HepG2 (cell line): ENCODE measurements around the gene TMC8. TPM values are rescaled to one million over a fixed set of nuclear protein-coding genes. Genes with fewer than 3 reads are reported as not detected.

Experiments used
- ARNT2 ChIP-seq: sonication (generic); formaldehyde crosslinking; IDR thresholded peaks from 2 replicates; pipeline ENCODE4 v1.8.0; 2022; ENCODE audit warnings: mild to moderate bottlenecking, low read depth, missing genetic modification reagents, moderate library complexity
- FOXA1 ChIP-seq, 2 experiments: fragments of 450-650 bp in 1 of 2; sonication (generic) in 1 of 2; formaldehyde crosslinking in 1 of 2; IDR thresholded peaks; 2 replicates each; pipeline versions ENCODE4 v1.4.0 to v1.6.1; 2016 to 2020; ENCODE audit warnings: missing genetic modification reagents in 1 of 2
- HNF4A ChIP-seq: sonication (generic); formaldehyde crosslinking; IDR thresholded peaks from 2 replicates; pipeline ENCODE4 v1.4.0; 2020; ENCODE audit warnings: missing genetic modification reagents
- HNF4G ChIP-seq, 2 experiments: sonication (generic) in 1 of 2; formaldehyde crosslinking in 1 of 2; IDR thresholded peaks; 2 replicates each; pipeline versions ENCODE4 v1.4.0 to v1.6.1; 2011 to 2020; ENCODE audit warnings: borderline replicate concordance in 2 of 2, low read depth in 2 of 2, mild to moderate bottlenecking in 2 of 2, low read length in 1 of 2, missing genetic modification reagents in 1 of 2, moderate library complexity in 1 of 2
- MXI1 ChIP-seq: IDR thresholded peaks from 3 replicates; pipeline ENCODE4 v1.6.1; 2012; ENCODE audit warnings: low read depth, low read length, inconsistent platforms, borderline replicate concordance
- MYC ChIP-seq: sonication (generic); formaldehyde crosslinking; IDR thresholded peaks from 2 replicates; pipeline ENCODE4 v1.9.0; 2021; ENCODE audit warnings: missing genetic modification reagents, borderline replicate concordance
- PPARG ChIP-seq: conservative IDR thresholded peaks from 2 replicates; pipeline ENCODE4 v1.6.1; 2016; ENCODE audit warnings: missing biosample characterization, missing genetic modification reagents
- RXRB ChIP-seq: IDR thresholded peaks from 2 replicates; pipeline ENCODE4 v1.6.1; 2016; ENCODE audit warnings: borderline replicate concordance, missing genetic modification reagents, missing compliant biosample characterization
- SALL2 ChIP-seq: sonication (generic); formaldehyde crosslinking; IDR thresholded peaks from 2 replicates; pipeline ENCODE4 v1.8.1; 2023; ENCODE audit warnings: mild to moderate bottlenecking, missing genetic modification reagents, inconsistent platforms
- TMF1 ChIP-seq: sonication (generic); formaldehyde crosslinking; IDR thresholded peaks from 2 replicates; pipeline ENCODE4 v1.8.1; 2022; ENCODE audit warnings: low read depth, missing genetic modification reagents
- ZC3H13 ChIP-seq: sonication (generic); formaldehyde crosslinking; IDR thresholded peaks from 2 replicates; pipeline ENCODE4 v1.8.1; 2023; ENCODE audit warnings: mild to moderate bottlenecking, missing genetic modification reagents, moderate library complexity
- ZNF205 ChIP-seq: IDR thresholded peaks from 2 replicates; pipeline ENCODE4 v1.6.1; 2018; ENCODE audit warnings: missing biosample characterization, missing genetic modification reagents
- ZNF30 ChIP-seq: sonication (generic); formaldehyde crosslinking; IDR thresholded peaks from 2 replicates; pipeline ENCODE4 v1.5.0; 2020; ENCODE audit warnings: mild to moderate bottlenecking, missing genetic modification reagents
- ZNF605 ChIP-seq: sonication (generic); formaldehyde crosslinking; IDR thresholded peaks from 2 replicates; pipeline ENCODE4 v1.8.0; 2022; ENCODE audit warnings: mild to moderate bottlenecking, missing genetic modification reagents
- polyA plus RNA-seq, 8 experiments: library from polyadenylated mRNA; depleted of rRNA in 3 of 8; stranded (reverse) in 7 of 8; unstranded in 1 of 8; fragments of >200 nt; fragmentation: Illumina TruSeq in 4 of 8; extraction: Trizol in 4 of 8; gene quantifications; 2 replicates each; pipeline versions ENCODE4 v1.2.1 to v1.2.3, GENCODE V29; 2011 to 2016; ENCODE audit warnings: low read depth in 4 of 8, missing spikeins in 1 of 8, mixed read lengths in 1 of 8; ENCODE audit not compliant: insufficient read depth in 1 of 8
- total RNA-seq, 5 experiments: library from RNA; depleted of rRNA; stranded (reverse); fragments of >200 nt; fragmentation: Illumina TruSeq; extraction: Trizol; gene quantifications; 2 replicates each; pipeline ENCODE4 v1.2.3, GENCODE V29; 2016; ENCODE audit warnings: low read depth in 1 of 5
- TF ChIP-seq, protein P1 (sequence below): sonication (generic); formaldehyde crosslinking; IDR thresholded peaks from 2 replicates; pipeline ENCODE4 v1.5.0; 2020; ENCODE audit warnings: mild to moderate bottlenecking, missing genetic modification reagents
- TF ChIP-seq, protein P2 (sequence below): sonication (generic); formaldehyde crosslinking; IDR thresholded peaks from 2 replicates; pipeline ENCODE4 v1.5.0; 2020; ENCODE audit warnings: missing genetic modification reagents
- TF ChIP-seq, protein P3 (sequence below): sonication (generic); formaldehyde crosslinking; IDR thresholded peaks from 2 replicates; pipeline ENCODE4 v1.4.0; 2020; ENCODE audit warnings: missing genetic modification reagents
- TF ChIP-seq, protein P4 (sequence below): IDR thresholded peaks from 2 replicates; pipeline ENCODE4 v1.6.1; 2016; ENCODE audit warnings: missing compliant biosample characterization, missing genetic modification reagents, borderline replicate concordance
- TF ChIP-seq, protein P5 (sequence below): sonication (generic); formaldehyde crosslinking; IDR thresholded peaks from 2 replicates; pipeline ENCODE4 v1.5.0; 2020; ENCODE audit warnings: mild to moderate bottlenecking, missing genetic modification reagents, moderate library complexity

The TMC8 gene
- total and polyA plus RNA-seq, 2 of the 13 experiments (the other 11 are each of a cell fraction or from before 2014, with no cell fraction given): 0.53 to 7.8 TPM

DNA sequence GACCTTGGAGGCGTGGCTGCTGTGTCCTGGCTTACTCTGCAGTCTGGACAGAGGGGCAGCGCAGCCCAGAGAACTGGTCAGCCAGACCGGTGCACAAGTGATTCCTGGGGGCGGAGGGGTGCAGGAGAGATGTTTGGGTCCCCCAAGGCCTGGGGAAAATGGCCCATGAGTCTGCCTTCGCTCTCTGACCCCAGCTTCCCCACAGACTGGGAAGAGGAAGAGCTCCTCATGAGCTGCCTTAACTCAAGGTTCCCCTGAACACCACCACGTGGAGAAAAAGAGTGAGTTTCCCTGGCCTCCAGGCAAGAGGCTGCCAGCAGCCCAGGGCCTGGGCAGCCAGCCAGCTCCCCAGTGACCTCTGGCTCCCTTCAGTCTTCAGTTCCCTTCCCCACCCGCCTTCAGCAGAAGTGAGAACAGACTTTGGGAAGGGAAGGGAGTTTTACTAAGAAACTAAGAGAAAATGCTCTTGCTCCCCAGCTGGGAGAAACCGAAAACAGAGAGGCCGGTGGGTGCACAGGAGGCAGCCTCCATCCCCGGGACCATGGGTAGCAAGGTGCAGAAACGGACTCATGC, 13.7 kb downstream of the TMC8 start (continued):
- TF ChIP-seq HNF4G (IDR thresholded peaks at IDR 0.05; ENCODE audit: borderline replicate concordance, low read depth, low read length): no peak
- TF ChIP-seq HNF4G (CRISPR knock-in tag; IDR thresholded peaks at IDR 0.05; ENCODE audit: borderline replicate concordance, low read depth): 0 out of 2 replicates have a peak, but pooled peaks have one; percentile 15
- TF ChIP-seq MXI1: peak; percentile 20; the same call in 1 of the 3 replicates
- TF ChIP-seq ZNF30 (CRISPR knock-in tag): no peak
- TF ChIP-seq ZC3H13 (CRISPR knock-in tag): peak; percentile 3; the same call in 1 of the 2 replicates
- TF ChIP-seq MYC (CRISPR knock-in tag): peak; percentile 47; the same call in 1 of the 2 replicates
- peak; percentile 59; the same call in 1 of the 2 replicates for TF ChIP-seq ZNF605 (CRISPR knock-in tag)
- TF ChIP-seq ZNF205 (CRISPR knock-in tag): 0 out of 2 replicates have a peak, but pooled peaks have one; percentile 22
- TF ChIP-seq, protein P1, sequence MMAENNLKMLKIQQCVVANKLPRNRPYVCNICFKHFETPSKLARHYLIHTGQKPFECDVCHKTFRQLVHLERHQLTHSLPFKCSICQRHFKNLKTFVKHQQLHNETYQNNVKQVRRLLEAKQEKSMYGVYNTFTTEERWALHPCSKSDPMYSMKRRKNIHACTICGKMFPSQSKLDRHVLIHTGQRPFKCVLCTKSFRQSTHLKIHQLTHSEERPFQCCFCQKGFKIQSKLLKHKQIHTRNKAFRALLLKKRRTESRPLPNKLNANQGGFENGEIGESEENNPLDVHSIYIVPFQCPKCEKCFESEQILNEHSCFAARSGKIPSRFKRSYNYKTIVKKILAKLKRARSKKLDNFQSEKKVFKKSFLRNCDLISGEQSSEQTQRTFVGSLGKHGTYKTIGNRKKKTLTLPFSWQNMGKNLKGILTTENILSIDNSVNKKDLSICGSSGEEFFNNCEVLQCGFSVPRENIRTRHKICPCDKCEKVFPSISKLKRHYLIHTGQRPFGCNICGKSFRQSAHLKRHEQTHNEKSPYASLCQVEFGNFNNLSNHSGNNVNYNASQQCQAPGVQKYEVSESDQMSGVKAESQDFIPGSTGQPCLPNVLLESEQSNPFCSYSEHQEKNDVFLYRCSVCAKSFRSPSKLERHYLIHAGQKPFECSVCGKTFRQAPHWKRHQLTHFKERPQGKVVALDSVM (CRISPR knock-in tag): peak; percentile 90
- TF ChIP-seq TMF1 (CRISPR knock-in tag): 0 out of 2 replicates have a peak, but pooled peaks have one; percentile 11
- TF ChIP-seq, protein P2, sequence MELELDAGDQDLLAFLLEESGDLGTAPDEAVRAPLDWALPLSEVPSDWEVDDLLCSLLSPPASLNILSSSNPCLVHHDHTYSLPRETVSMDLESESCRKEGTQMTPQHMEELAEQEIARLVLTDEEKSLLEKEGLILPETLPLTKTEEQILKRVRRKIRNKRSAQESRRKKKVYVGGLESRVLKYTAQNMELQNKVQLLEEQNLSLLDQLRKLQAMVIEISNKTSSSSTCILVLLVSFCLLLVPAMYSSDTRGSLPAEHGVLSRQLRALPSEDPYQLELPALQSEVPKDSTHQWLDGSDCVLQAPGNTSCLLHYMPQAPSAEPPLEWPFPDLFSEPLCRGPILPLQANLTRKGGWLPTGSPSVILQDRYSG (CRISPR knock-in tag): no peak
- TF ChIP-seq, protein P3, sequence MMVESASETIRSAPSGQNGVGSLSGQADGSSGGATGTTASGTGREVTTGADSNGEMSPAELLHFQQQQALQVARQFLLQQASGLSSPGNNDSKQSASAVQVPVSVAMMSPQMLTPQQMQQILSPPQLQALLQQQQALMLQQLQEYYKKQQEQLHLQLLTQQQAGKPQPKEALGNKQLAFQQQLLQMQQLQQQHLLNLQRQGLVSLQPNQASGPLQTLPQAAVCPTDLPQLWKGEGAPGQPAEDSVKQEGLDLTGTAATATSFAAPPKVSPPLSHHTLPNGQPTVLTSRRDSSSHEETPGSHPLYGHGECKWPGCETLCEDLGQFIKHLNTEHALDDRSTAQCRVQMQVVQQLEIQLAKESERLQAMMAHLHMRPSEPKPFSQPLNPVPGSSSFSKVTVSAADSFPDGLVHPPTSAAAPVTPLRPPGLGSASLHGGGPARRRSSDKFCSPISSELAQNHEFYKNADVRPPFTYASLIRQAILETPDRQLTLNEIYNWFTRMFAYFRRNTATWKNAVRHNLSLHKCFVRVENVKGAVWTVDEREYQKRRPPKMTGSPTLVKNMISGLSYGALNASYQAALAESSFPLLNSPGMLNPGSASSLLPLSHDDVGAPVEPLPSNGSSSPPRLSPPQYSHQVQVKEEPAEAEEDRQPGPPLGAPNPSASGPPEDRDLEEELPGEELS (CRISPR knock-in tag): no peak
- no peak for TF ChIP-seq ARNT2 (CRISPR knock-in tag)
- 0 out of 2 replicates have a peak, but pooled peaks have one; percentile 56 for TF ChIP-seq SALL2 (CRISPR knock-in tag)
- TF ChIP-seq, protein P4, sequence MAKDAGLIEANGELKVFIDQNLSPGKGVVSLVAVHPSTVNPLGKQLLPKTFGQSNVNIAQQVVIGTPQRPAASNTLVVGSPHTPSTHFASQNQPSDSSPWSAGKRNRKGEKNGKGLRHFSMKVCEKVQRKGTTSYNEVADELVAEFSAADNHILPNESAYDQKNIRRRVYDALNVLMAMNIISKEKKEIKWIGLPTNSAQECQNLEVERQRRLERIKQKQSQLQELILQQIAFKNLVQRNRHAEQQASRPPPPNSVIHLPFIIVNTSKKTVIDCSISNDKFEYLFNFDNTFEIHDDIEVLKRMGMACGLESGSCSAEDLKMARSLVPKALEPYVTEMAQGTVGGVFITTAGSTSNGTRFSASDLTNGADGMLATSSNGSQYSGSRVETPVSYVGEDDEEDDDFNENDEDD (CRISPR knock-in tag): peak; percentile 12; the same call in 1 of the 2 replicates
- TF ChIP-seq RXRB (CRISPR knock-in tag): 0 out of 2 replicates have a peak, but pooled peaks have one; percentile 27
- TF ChIP-seq PPARG (CRISPR knock-in tag): peak; percentile 47; the same call in 1 of the 2 replicates
- no peak for TF ChIP-seq FOXA1 (IDR thresholded peaks at IDR 0.05)
- TF ChIP-seq FOXA1 (CRISPR knock-in tag; IDR thresholded peaks at IDR 0.05): no peak
- 0 out of 2 replicates have a peak, but pooled peaks have one; percentile 17 for TF ChIP-seq HNF4A (CRISPR knock-in tag)
- TF ChIP-seq, protein P5, sequence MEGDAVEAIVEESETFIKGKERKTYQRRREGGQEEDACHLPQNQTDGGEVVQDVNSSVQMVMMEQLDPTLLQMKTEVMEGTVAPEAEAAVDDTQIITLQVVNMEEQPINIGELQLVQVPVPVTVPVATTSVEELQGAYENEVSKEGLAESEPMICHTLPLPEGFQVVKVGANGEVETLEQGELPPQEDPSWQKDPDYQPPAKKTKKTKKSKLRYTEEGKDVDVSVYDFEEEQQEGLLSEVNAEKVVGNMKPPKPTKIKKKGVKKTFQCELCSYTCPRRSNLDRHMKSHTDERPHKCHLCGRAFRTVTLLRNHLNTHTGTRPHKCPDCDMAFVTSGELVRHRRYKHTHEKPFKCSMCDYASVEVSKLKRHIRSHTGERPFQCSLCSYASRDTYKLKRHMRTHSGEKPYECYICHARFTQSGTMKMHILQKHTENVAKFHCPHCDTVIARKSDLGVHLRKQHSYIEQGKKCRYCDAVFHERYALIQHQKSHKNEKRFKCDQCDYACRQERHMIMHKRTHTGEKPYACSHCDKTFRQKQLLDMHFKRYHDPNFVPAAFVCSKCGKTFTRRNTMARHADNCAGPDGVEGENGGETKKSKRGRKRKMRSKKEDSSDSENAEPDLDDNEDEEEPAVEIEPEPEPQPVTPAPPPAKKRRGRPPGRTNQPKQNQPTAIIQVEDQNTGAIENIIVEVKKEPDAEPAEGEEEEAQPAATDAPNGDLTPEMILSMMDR (CRISPR knock-in tag): peak; percentile 36; the same call in 1 of the 2 replicates
